ENCODE measurements around the gene GDF11. TPM values are rescaled to one million over a fixed set of nuclear protein-coding genes. Genes with fewer than 3 reads are reported as not detected.
A peak's percentile ranks its signal among the peaks of the same experiment; 100 is the strongest.

Gene GDF11
- total and polyA plus RNA-seq, 10 donors, result 3.5 to 14.5 (median 9.7) TPM

GRCh38 chr12:55720894-55721444, 22.0 kb upstream of the GDF11 start:
- peaks cover 40 to 96% (median 72%) of the 10 kb centered on the region in 6 donors for H3K4me1 ChIP-seq
- DNase-seq, result peak; percentile 76
- intact Hi-C loops (cut with DNase I; ENCODE audit: low total_unique reads), result no loop called here
- TF ChIP-seq POLR2AphosphoS5 (IDR thresholded peaks at IDR 0.05) (peak in 1 of 3 donors; percentile 71), CTCF (IDR thresholded peaks at IDR 0.05 in 8 of 11, conservative IDR thresholded peaks at IDR 0.05 in 3 of 11) (peak in 7 of 11 experiments; percentile 24 to 60 (median 41)), POLR2A (IDR thresholded peaks at IDR 0.05) (no peak)
- peak overlapping the region in 6 of 8 donors; percentile 1 to 73 (median 55) for H3K27ac ChIP-seq
- 43 to 85% (median 69%) methylated on average over 7 to 9 of the region's 9 CpGs for WGBS, 5 donors
- H3K4me3 ChIP-seq, result no peak overlapping the region
- no peaks in the 10 kb centered on the region for H3K27me3 ChIP-seq (replicated peaks in 1 of 7)
- peaks cover 0 to 84% (median 36%) of the 10 kb centered on the region in 6 donors for H3K36me3 ChIP-seq
- H3K9me3 ChIP-seq, result no peaks in the 10 kb centered on the region

- peaks cover 39 to 99% (median 74%) of the 10 kb centered on the region in 6 donors for H3K4me1 ChIP-seq
- H3K4me3 ChIP-seq, result no peak overlapping the region
- 80 to 88% (median 82%) methylated on average over 12 to 14 of the region's 14 CpGs for WGBS, 5 donors
- H3K27ac ChIP-seq, result peak overlapping the region in 5 of 8 donors; percentile 1 to 73 (median 59)
- no peaks in the 10 kb centered on the region for H3K9me3 ChIP-seq
- no peaks in the 10 kb centered on the region for H3K27me3 ChIP-seq (replicated peaks in 1 of 7)
- intact Hi-C loops (cut with DNase I; ENCODE audit: low total_unique reads), result no loop called here
- TF ChIP-seq POLR2AphosphoS5 (IDR thresholded peaks at IDR 0.05) (peak in 1 of 3 donors; percentile 46), CTCF (IDR thresholded peaks at IDR 0.05 in 8 of 11, conservative IDR thresholded peaks at IDR 0.05 in 3 of 11) (no peak), POLR2A (IDR thresholded peaks at IDR 0.05) (no peak)
- H3K36me3 ChIP-seq, result peaks cover 0 to 92% (median 43%) of the 10 kb centered on the region in 6 donors
- peak; percentile 74 for DNase-seq
Measured at GRCh38 chr12:55721601-55722213, 21.2 kb upstream of the GDF11 start.

GRCh38 chr12:55722948-55723347, 20.0 kb upstream of the GDF11 start:
- no peak for DNase-seq
- WGBS, 5 donors, result 93 to 96% (median 94%) methylated on average over 8 of the region's 8 CpGs
- intact Hi-C loops (cut with DNase I; ENCODE audit: low total_unique reads), result no loop called here
- no peaks in the 10 kb centered on the region for H3K9me3 ChIP-seq
- no peaks in the 10 kb centered on the region for H3K27me3 ChIP-seq (replicated peaks in 1 of 7)
- TF ChIP-seq CTCF (IDR thresholded peaks at IDR 0.05 in 8 of 11, conservative IDR thresholded peaks at IDR 0.05 in 3 of 11), result no peak
- peak; percentile 43 to 47 (median 46) for TF ChIP-seq POLR2AphosphoS5 (IDR thresholded peaks at IDR 0.05)
- H3K27ac ChIP-seq, result peak overlapping the region in 1 of 8 donors; percentile 35
- H3K36me3 ChIP-seq, result peaks cover 0 to 97% (median 47%) of the 10 kb centered on the region in 6 donors
- no peak overlapping the region for H3K4me3 ChIP-seq
- H3K4me1 ChIP-seq, result peaks cover 36 to 99% (median 74%) of the 10 kb centered on the region in 6 donors

- Histone ChIP-seq H3K4me3 (no peak overlapping the region), H3K27me3 (replicated peaks in 1 of 7) (no peaks in the 10 kb centered on the region), H3K27ac (peak overlapping the region in 5 of 8 donors; percentile 23 to 64 (median 35)), H3K9me3 (no peaks in the 10 kb centered on the region), H3K4me1 (peaks cover 34 to 95% (median 70%) of the 10 kb centered on the region in 6 donors), H3K36me3 (peaks cover 0 to 90% (median 47%) of the 10 kb centered on the region in 6 donors)
- intact Hi-C loops (cut with DNase I; ENCODE audit: low total_unique reads), result no loop called here
- TF ChIP-seq POLR2A (IDR thresholded peaks at IDR 0.05) (no peak), POLR2AphosphoS5 (IDR thresholded peaks at IDR 0.05) (peak; percentile 53 to 64 (median 56)), CTCF (IDR thresholded peaks at IDR 0.05 in 8 of 11, conservative IDR thresholded peaks at IDR 0.05 in 3 of 11) (no peak)
- DNase-seq, result no peak
- 69 to 80% (median 75%) methylated on average over 10 of the region's 10 CpGs for WGBS, 5 donors
Measured at GRCh38 chr12:55723516-55724225, 19.3 kb upstream of the GDF11 start.

Measured in spleen (tissue), 11 donors.